Measurements from ENCODE around the gene TUBGCP4. TPM values are rescaled to one million over a fixed set of nuclear protein-coding genes. Genes with fewer than 3 reads are reported as not detected.

The TUBGCP4 gene
- total RNA-seq, 4 donors from 2014 or later, result 11.8 to 17.5 (median 14.3) TPM

DNA sequence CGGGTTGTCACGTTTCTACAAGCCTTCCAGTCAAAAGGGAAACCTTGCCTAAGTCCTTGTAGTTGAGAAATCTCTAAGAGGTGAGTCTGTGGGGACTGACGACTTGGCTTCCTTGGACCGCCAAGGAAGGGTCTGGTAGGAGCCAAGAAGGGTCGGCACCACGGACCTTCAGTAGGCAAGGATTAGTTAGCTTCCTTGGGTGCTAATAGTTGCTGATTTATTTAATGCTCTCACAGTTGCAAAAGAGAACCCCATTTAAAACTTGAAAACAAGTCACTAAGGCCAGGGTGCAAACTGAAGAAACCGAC, 40.2 kb upstream of the TUBGCP4 start:
- H3K9me3 ChIP-seq, result no peaks in the 10 kb centered on the region
- H3K27me3 ChIP-seq, result no peaks in the 10 kb centered on the region
- whole genome bisulfite sequencing, 2 donors, result 5 to 7% methylated on average over 7 of the region's 7 CpGs
- H3K4me3 ChIP-seq, result peak overlapping the region; percentile 76 to 95 (median 77)
- peak overlapping the region; percentile 83 to 97 (median 94) for H3K27ac ChIP-seq
- H3K36me3 ChIP-seq, result peaks cover 0 to 16% (median 0%) of the 10 kb centered on the region in 3 donors
- peaks cover 0 to 36% (median 21%) of the 10 kb centered on the region in 4 donors for H3K4me1 ChIP-seq
- no peak for TF ChIP-seq CTCF (IDR thresholded peaks at IDR 0.05)
- TF ChIP-seq POLR2A (IDR thresholded peaks at IDR 0.05), result no peak
- no peak for TF ChIP-seq EP300 (IDR thresholded peaks at IDR 0.05)
- no peak for DNase-seq (ENCODE audit: low spot score in 2 of 2)

DNA sequence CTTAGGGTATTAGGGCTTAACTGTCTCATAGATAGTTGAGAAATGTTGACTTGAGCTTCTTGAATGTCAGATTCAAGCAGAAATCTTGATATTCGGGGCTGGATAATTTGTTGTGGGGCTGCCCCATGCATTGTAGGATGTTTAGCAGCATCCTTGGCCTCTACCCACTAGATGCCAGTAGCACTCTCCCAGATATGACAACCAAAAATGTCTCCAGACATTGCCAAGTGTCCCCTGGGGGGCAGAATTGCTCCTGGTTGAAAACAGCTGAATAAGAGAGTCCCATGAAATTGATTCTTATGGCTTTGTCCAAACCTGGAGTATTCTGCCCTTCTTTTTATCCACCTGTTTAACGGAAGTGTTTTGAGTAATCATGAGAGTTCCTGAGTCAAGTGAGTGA, 24.6 kb upstream of the TUBGCP4 start:
- H3K4me3 ChIP-seq, result no peak overlapping the region
- H3K27me3 ChIP-seq, result no peaks in the 10 kb centered on the region
- 95 to 100% methylated on average over 2 of the region's 2 CpGs for WGBS, 2 donors
- H3K4me1 ChIP-seq, result no peaks in the 10 kb centered on the region
- TF ChIP-seq POLR2A (IDR thresholded peaks at IDR 0.05), result no peak
- no peak for TF ChIP-seq EP300 (IDR thresholded peaks at IDR 0.05)
- no peak for TF ChIP-seq CTCF (IDR thresholded peaks at IDR 0.05)
- no peaks in the 10 kb centered on the region for H3K9me3 ChIP-seq
- no peak for DNase-seq (ENCODE audit: low spot score in 2 of 2)
- H3K27ac ChIP-seq, result no peak overlapping the region
- H3K36me3 ChIP-seq, result peaks cover 0 to 67% (median 0%) of the 10 kb centered on the region in 3 donors

DNA sequence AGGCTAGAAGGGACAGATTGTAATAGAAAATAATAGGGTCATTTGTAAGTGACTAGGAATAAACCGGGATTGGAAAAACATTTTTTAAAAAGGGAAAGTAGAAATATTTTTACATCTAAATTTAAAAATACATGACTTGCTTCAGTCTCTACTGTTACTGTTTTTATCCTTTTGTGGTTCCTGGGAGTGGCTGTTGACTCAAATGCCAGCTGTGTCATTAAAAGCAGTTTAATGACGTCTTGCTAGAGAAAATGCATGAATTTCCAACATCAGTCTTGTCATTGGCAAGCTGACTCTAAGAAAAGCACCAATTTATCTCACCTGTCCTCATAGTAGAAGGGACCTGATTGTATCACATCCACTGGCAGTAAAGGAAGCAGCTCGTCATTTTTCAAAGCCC, 23.8 kb upstream of the TUBGCP4 start:
- H3K27ac ChIP-seq, result no peak overlapping the region
- no peak for DNase-seq (ENCODE audit: low spot score in 2 of 2)
- WGBS, 2 donors, result 76 to 86% methylated on average over 3 of the region's 3 CpGs
- no peaks in the 10 kb centered on the region for H3K4me1 ChIP-seq
- no peak overlapping the region for H3K4me3 ChIP-seq
- TF ChIP-seq POLR2A (IDR thresholded peaks at IDR 0.05), result no peak
- no peak for TF ChIP-seq EP300 (IDR thresholded peaks at IDR 0.05)
- no peak for TF ChIP-seq CTCF (IDR thresholded peaks at IDR 0.05)
- no peaks in the 10 kb centered on the region for H3K27me3 ChIP-seq
- H3K9me3 ChIP-seq, result no peaks in the 10 kb centered on the region
- H3K36me3 ChIP-seq, result peaks cover 0 to 72% (median 0%) of the 10 kb centered on the region in 3 donors

GRCh38 chr15:43352693-43353382, 18.1 kb upstream of the TUBGCP4 start:
- Histone ChIP-seq H3K9me3 (peaks cover 0 to 13% (median 0%) of the 10 kb centered on the region in 4 donors), H3K27me3 (no peaks in the 10 kb centered on the region), H3K4me1 (no peaks in the 10 kb centered on the region), H3K36me3 (peaks cover 0 to 61% (median 0%) of the 10 kb centered on the region in 3 donors), H3K27ac (no peak overlapping the region), H3K4me3 (no peak overlapping the region)
- no peak for TF ChIP-seq EP300 (IDR thresholded peaks at IDR 0.05)
- no peak for DNase-seq (ENCODE audit: low spot score in 2 of 2)
- WGBS, 2 donors, result 61 to 75% methylated on average over 2 of the region's 2 CpGs

DNA sequence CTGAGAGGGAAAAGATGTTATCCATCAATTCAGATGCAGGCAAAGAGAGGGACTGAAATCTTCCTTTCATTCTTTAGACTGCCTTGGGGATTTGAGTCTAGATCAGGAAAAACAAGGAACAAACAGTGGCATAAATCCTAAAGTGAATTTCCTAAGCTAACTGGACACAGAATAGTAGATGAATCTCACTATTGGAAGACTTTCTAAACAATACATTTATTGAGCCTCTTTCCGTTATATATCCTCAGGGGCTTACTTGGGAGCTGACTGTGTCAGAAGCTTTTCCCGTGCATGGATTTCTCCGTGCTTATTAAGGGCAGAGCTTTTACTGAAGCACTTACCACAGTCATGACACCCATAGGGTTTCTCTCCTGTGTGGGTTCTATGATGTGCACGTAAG, 10.1 kb upstream of the TUBGCP4 start:
- H3K36me3 ChIP-seq, result peaks cover 2 to 96% (median 48%) of the 10 kb centered on the region in 3 donors
- no peaks in the 10 kb centered on the region for H3K27me3 ChIP-seq
- TF ChIP-seq EP300 (IDR thresholded peaks at IDR 0.05) (no peak), CTCF (IDR thresholded peaks at IDR 0.05) (no peak), POLR2A (IDR thresholded peaks at IDR 0.05) (no peak)
- WGBS, 2 donors, result 96 to 97% methylated on average over 4 of the region's 4 CpGs
- peaks cover 0 to 87% (median 28%) of the 10 kb centered on the region in 4 donors for H3K9me3 ChIP-seq
- H3K27ac ChIP-seq, result no peak overlapping the region
- H3K4me3 ChIP-seq, result no peak overlapping the region
- no peaks in the 10 kb centered on the region for H3K4me1 ChIP-seq
- DNase-seq (ENCODE audit: low spot score in 2 of 2), result no peak
